HG03196 (cell line): ENCODE results near the gene ADCY3.

Experiments
- ATAC-seq: cut with Tn5 transposase; IDR thresholded peaks from one replicate; pipeline ENCODE4 v1.9.1; 2021; ENCODE audit not compliant: unreplicated experiment

Gene ADCY3

DNA sequence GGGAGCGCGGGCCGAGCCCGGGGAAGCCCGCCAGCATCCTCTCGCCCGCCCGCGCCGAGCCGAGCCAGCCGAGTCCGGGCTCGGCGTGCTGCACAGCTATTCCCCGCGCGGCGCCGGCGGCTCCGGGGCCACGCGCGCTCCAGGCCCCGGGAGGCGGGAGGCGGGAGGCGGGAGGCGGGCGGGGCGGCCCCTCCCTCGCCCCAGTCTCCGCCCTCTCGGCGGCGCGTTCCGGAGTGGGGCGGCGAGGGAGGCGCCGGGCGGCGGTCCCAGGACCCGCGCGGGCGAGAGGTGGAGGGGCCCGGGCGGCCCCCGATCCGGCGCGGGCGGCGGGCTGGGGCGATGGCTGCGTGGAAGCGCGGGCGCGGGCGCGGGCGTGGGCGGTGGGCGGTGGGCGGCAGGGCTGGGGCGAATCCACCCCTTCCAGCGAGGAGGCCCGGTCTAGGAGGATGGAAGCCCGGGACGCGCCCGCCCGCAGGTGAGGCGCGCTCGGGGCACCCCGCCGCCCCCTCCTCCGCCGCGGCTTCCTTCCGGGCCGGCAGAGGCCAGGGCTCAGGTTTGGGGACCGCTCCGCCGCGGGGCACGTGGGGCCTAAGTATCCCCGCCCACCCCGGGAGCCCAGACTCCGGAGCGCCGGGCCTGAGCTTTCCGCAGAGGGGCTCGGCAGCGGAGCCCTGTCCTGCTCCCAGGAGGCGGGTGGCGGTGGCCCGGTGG lies at the start of gene ADCY3:
TSS of gene ADCY3 (minus strand) at position 140 of the 711 bp plus-strand sequence. CDS start 1,250 bp downstream, outside the sequence.
- peak; percentile 50 for ATAC-seq

DNA sequence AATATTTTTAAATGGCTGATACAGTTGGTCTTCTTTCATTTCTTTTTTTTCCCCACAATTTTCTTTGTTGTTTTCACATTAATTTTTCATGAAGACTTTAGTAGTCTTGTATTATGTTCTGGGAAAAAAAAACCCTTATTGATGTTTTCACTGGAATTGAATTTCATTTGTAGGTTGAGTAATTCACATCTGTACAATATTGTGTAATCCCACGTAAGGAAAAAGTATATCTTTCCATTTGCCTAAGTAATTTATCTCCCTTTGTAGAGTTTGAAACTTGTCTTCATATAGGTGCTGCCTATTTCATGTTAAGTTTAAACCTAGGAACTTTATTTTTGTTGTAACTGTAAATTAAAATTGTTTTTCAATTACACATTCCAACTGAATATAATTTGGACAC lies 49.7 kb upstream of the ADCY3 start:
- no peak for ATAC-seq

GRCh38 chr2:24961903-24962302 lies 41.9 kb upstream of the ADCY3 start:
- ATAC-seq: no peak

DNA sequence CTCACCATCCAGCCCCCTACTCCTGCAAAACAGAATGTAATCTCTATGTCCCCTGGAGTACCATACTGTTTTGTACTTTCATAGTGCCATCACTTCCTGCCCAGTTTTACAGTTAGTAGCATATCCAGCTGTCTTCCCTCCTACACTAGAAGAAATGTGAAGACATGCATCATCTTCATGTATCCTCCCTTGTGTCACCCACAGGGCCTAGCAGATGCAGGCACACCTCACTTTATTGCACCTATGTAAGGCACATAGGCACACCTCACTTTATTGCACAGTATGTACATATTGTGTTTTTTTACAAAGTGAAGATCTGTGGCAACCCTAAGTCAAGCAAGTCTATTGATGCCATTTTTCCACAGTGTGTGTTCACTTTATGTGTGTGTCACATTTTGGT lies 39.7 kb upstream of the ADCY3 start:
- ATAC-seq: no peak

DNA sequence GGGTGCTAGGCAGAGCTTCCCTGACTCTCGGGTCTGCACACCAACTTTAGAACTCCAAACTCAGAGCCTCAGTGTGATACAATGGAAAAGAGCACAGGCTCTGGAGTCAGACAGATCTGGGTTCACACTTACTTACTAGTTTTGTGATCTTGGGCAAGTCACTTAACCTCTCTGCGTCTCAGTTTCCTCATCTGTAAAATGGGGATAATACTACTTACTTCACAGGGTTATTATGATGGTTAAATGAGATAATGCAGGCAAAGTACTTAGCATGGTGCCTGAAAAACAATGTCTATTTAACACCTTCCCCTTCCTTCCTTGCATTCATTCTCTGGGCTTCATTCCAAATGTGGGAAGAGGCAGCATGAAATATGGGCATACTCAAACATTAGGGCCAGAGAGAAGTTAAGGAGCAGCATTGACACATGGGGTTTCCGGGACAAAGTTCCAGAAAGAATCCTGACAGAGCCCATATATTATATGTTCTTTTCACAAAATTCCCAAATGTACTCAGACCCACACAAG lies 38.4 kb upstream of the ADCY3 start:
- no peak for ATAC-seq

GRCh38 chr2:24957976-24958375 lies 37.9 kb upstream of the ADCY3 start:
- ATAC-seq: no peak

- no peak for ATAC-seq
These were observed 37.2 kb upstream of the ADCY3 start for GRCh38 chr2:24957221-24957620.

- ATAC-seq: no peak
These were observed 35.9 kb upstream of the ADCY3 start for GRCh38 chr2:24955921-24956320.

- no peak for ATAC-seq
These were observed 35.2 kb upstream of the ADCY3 start for GRCh38 chr2:24955232-24955631.

GRCh38 chr2:24950102-24950501 lies 30.1 kb upstream of the ADCY3 start:
- ATAC-seq: no peak

DNA sequence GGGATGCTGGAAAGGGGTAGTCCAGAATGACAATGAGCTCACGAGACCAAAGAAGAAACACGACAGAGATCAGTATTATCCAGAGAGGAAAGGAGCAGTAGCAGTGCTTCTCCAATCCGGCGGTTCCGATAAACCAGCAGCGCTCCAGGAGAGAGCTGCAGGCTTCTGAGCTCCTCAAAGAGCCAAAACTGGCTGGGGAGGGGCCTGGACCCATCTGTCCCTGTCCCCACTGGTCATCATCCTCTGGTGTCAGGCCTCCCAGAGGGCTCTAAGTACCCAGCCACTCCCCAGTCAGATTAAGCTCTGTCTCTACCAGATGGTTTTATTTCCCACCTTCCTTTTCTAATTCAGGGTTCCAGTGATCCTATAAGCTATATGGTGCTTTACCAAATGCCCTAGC lies 28.5 kb upstream of the ADCY3 start:
- no peak for ATAC-seq

- ATAC-seq: no peak
These were observed 27.6 kb upstream of the ADCY3 start for GRCh38 chr2:24947561-24948157.

GRCh38 chr2:24945907-24946306 lies 25.9 kb upstream of the ADCY3 start:
- no peak for ATAC-seq

DNA sequence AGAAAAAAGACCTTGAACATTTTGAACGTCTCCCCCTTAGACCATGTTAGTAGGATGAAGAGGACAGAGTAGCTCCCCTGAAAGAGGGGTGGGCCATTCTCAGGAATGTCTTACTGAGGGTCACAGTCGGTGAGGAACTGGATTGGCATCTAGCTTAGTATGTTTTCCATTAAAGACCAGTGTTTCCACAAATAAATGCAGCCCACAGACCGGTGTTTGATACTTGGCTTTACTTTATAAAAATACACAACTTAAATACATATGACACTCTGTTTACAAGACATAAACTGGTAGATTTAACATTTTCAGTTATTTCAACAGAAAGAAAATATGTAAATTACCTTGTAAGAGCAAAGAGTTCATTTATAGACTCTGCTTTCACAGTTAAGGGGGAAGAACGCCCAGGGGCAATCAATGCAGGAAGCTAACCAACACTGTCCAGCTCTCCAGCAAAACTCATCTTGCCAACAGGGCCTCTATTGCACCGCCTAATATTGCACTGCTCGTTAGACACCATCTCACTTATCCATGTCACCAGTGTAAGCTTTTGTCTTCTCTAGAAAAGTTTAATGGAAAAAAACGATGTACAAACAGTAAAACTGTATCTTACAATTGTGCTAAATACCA lies 23.5 kb upstream of the ADCY3 start:
- no peak for ATAC-seq

GRCh38 chr2:24939353-24939752 lies 19.3 kb upstream of the ADCY3 start:
- ATAC-seq: no peak

- ATAC-seq: no peak
These were observed 17.2 kb upstream of the ADCY3 start for GRCh38 chr2:24937236-24937635.

GRCh38 chr2:24935145-24935544 lies 15.1 kb upstream of the ADCY3 start:
- no peak for ATAC-seq

GRCh38 chr2:24932715-24933114 lies 12.7 kb upstream of the ADCY3 start:
- ATAC-seq: no peak

GRCh38 chr2:24930768-24931167 lies 10.7 kb upstream of the ADCY3 start:
- ATAC-seq: peak; percentile 69

- no peak for ATAC-seq
These were observed 9.2 kb upstream of the ADCY3 start for GRCh38 chr2:24929230-24929629.

GRCh38 chr2:24928036-24928435 lies 8.0 kb upstream of the ADCY3 start:
- no peak for ATAC-seq

DNA sequence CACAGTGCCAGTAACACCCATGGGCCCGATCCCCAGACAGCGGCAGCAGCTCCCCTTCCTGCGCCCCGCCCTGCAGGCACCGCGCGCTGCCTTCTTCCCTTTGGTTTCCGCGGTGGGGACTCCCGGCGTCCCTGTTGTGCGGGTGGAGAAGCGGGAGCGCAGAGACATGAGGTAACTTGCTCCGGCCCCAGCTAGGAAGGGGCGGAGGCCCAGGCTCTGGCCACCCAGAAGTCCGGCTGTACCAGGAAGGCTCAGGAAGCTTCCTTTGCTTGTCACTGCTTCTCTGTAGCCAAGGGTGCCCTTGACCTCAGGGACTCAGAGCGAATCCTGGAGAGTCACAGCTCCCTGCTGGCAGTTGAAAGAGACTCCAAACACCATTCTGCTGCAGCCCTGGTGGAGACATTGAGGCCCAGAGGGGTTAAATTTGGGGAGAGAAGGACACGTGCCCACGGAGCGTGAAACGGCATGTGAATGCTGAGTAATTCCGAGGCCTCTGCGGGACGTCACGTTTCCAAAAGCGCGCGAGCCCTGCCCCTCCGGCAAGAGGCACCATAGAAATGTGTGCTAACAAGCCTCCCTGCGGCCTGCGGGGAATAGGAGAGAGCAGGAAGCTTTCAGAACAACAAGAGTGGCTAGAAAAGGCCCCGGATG lies 6.7 kb upstream of the ADCY3 start:
- ATAC-seq: no peak
